ENCODE data around the gene OSBP.

OSBP gene

DNA sequence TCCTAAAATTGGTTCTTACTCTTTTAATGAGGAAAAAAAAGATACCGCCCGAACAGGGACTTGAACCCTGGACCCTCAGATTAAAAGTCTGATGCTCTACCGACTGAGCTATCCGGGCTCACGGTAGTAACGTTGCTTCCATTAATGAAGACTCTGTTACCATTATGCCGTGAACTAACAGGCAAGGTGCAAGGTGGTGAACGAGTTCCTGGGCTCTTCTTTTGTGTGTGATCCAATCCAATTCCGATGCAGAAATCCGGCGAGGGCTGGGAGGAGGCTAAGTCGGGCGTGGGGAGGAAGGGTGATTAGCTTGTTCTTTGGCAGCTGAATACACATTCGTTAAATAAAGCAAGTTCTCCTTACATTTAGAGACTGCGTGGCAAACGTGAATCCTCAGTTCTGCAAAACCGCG lies 55.3 kb downstream of the OSBP start:
- ATAC-seq (ENCODE audit: insufficient read depth, low read depth), result peak; percentile 71
- H3K27ac ChIP-seq (ENCODE audit: low read length), result peak overlapping the region; percentile 90
- no peaks in the 10 kb centered on the region; the same call in 1 of the 2 replicates for H3K36me3 ChIP-seq (ENCODE audit: insufficient read depth, low read length)
- H3K27me3 ChIP-seq (ENCODE audit: insufficient read depth, low read length, poor library complexity), result no peaks in the 10 kb centered on the region
- no peaks in the 10 kb centered on the region for H3K79me2 ChIP-seq (ENCODE audit: insufficient read depth, low read length)
- H2AFZ ChIP-seq (ENCODE audit: low read depth, low read length), result peak overlapping the region; percentile 100
- peak overlapping the region; percentile 93 for H3K9ac ChIP-seq (ENCODE audit: low read depth, low read length)
- H4K20me1 ChIP-seq (ENCODE audit: insufficient read depth, low read length), result no peaks in the 10 kb centered on the region
- peak overlapping the region; percentile 79 for H3K4me2 ChIP-seq (ENCODE audit: insufficient read depth, low read length)
- no peaks in the 10 kb centered on the region for H3K9me3 ChIP-seq (ENCODE audit: insufficient read depth, low read length, severe bottlenecking)
- peak; percentile 76 for DNase-seq
- peak overlapping the region; percentile 95 to 97 for H3K4me3 ChIP-seq (ENCODE audit: low read depth in 1 of 2, low read length in 2 of 2)
- H3K4me1 ChIP-seq (ENCODE audit: insufficient read depth, low read length), result peaks cover 25% of the 10 kb centered on the region
- no peak for TF ChIP-seq EZH2 (IDR thresholded peaks at IDR 0.05; ENCODE audit: borderline replicate concordance, low read depth, low read length, severe bottlenecking)
- TF ChIP-seq, protein P1, sequence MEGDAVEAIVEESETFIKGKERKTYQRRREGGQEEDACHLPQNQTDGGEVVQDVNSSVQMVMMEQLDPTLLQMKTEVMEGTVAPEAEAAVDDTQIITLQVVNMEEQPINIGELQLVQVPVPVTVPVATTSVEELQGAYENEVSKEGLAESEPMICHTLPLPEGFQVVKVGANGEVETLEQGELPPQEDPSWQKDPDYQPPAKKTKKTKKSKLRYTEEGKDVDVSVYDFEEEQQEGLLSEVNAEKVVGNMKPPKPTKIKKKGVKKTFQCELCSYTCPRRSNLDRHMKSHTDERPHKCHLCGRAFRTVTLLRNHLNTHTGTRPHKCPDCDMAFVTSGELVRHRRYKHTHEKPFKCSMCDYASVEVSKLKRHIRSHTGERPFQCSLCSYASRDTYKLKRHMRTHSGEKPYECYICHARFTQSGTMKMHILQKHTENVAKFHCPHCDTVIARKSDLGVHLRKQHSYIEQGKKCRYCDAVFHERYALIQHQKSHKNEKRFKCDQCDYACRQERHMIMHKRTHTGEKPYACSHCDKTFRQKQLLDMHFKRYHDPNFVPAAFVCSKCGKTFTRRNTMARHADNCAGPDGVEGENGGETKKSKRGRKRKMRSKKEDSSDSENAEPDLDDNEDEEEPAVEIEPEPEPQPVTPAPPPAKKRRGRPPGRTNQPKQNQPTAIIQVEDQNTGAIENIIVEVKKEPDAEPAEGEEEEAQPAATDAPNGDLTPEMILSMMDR (IDR thresholded peaks at IDR 0.05; ENCODE audit: borderline replicate concordance, extremely low read depth, low read length, poor library complexity, severe bottlenecking), result no peak

DNA sequence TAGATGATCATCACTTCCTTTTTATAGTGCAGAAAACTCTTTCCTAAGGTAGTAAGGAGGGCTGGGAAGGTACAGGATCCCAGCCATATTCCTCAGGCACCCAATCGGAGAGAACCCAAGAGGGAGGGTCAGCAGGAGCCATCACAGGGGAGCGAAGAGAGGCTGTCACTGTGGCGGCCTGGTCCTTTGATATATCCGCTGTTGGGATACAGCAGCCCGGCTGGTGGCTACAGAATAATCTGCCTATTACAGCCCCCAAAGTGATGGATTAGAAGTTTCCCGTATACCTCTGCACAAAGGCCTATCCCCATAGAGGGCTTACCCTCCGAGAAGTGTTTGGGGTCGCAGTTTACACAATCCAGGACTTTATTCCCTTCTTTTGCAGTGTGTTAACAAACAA lies 55.7 kb downstream of the OSBP start:
- H3K9ac ChIP-seq (ENCODE audit: low read depth, low read length), result peak overlapping the region; percentile 93; the same call in 1 of the 2 replicates
- H3K27ac ChIP-seq (ENCODE audit: low read length), result peak overlapping the region; percentile 90; the same call in 1 of the 2 replicates
- H2AFZ ChIP-seq (ENCODE audit: low read depth, low read length), result peak overlapping the region; percentile 40; the same call in 1 of the 2 replicates
- peak; percentile 22; the same call in 2 of the 3 replicates for ATAC-seq (ENCODE audit: insufficient read depth, low read depth)
- H3K27me3 ChIP-seq (ENCODE audit: insufficient read depth, low read length, poor library complexity), result no peaks in the 10 kb centered on the region
- H3K4me2 ChIP-seq (ENCODE audit: insufficient read depth, low read length), result peak overlapping the region; percentile 79
- peak overlapping the region in 1 of 2 experiments; percentile 97; a peak in 2 of 4 replicates for H3K4me3 ChIP-seq (ENCODE audit: low read depth in 1 of 2, low read length in 2 of 2)
- no peaks in the 10 kb centered on the region for H4K20me1 ChIP-seq (ENCODE audit: insufficient read depth, low read length)
- no peaks in the 10 kb centered on the region for H3K9me3 ChIP-seq (ENCODE audit: insufficient read depth, low read length, severe bottlenecking)
- H3K4me1 ChIP-seq (ENCODE audit: insufficient read depth, low read length), result peaks cover 25% of the 10 kb centered on the region
- H3K36me3 ChIP-seq (ENCODE audit: insufficient read depth, low read length), result no peaks in the 10 kb centered on the region; the same call in 1 of the 2 replicates
- H3K79me2 ChIP-seq (ENCODE audit: insufficient read depth, low read length), result no peaks in the 10 kb centered on the region
- TF ChIP-seq, protein P1 (IDR thresholded peaks at IDR 0.05; ENCODE audit: borderline replicate concordance, extremely low read depth, low read length, poor library complexity, severe bottlenecking), result no peak
- TF ChIP-seq EZH2 (IDR thresholded peaks at IDR 0.05; ENCODE audit: borderline replicate concordance, low read depth, low read length, severe bottlenecking), result no peak
- DNase-seq, result no peak

GRCh38 chr11:59558270-59558643 lies 57.3 kb downstream of the OSBP start:
- Histone ChIP-seq H3K9me3 (ENCODE audit: insufficient read depth, low read length, severe bottlenecking) (no peaks in the 10 kb centered on the region), H3K4me1 (ENCODE audit: insufficient read depth, low read length) (peaks cover 25% of the 10 kb centered on the region), H2AFZ (ENCODE audit: low read depth, low read length) (no peak overlapping the region), H4K20me1 (ENCODE audit: insufficient read depth, low read length) (no peaks in the 10 kb centered on the region), H3K27me3 (ENCODE audit: insufficient read depth, low read length, poor library complexity) (no peaks in the 10 kb centered on the region), H3K4me3 (ENCODE audit: low read depth in 1 of 2, low read length in 2 of 2) (no peak overlapping the region), H3K27ac (ENCODE audit: low read length) (no peak overlapping the region), H3K79me2 (ENCODE audit: insufficient read depth, low read length) (no peaks in the 10 kb centered on the region), H3K36me3 (ENCODE audit: insufficient read depth, low read length) (no peaks in the 10 kb centered on the region; the same call in 1 of the 2 replicates), H3K9ac (ENCODE audit: low read depth, low read length) (no peak overlapping the region), H3K4me2 (ENCODE audit: insufficient read depth, low read length) (no peak overlapping the region)
- TF ChIP-seq, protein P1 (IDR thresholded peaks at IDR 0.05; ENCODE audit: borderline replicate concordance, extremely low read depth, low read length, poor library complexity, severe bottlenecking), result no peak
- no peak for DNase-seq
- ATAC-seq (ENCODE audit: insufficient read depth, low read depth), result no peak

Measured in DND-41 (cell line).